GM21515 (cell line): ENCODE results near the gene DCAF5.
"Not testable (repeated sequence)": the region's sequence is repeated elsewhere in the genome, so short reads cannot be mapped to it uniquely, and the experiment has no call there.

Experiments used
- ATAC-seq: cut with Tn5 transposase; IDR thresholded peaks from one replicate; pipeline ENCODE4 v1.9.1; 2021; ENCODE audit not compliant: unreplicated experiment

The DCAF5 gene

DNA sequence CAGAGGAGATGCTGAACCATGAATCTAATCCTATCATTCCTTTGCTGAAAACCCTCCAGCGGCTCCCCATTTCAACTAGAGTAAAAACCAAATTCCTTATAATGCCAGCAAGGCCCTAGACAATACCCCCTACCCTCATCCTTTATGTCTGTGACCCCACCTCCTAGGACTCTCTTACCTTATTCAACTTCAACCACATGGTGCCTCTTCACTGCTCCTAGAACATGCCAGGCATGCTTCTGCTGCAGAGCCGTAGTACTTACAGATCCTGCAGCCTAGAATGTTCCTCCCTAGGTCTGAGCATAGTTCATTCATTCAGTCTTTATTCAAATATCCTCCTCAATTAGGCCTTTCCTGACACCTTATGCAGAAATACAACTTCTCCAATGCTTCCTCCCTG lies 54.9 kb downstream of the DCAF5 start:
- no peak for ATAC-seq

GRCh38 chr14:69096781-69097475 lies 56.0 kb downstream of the DCAF5 start:
- ATAC-seq = no peak

GRCh38 chr14:69096246-69096645 lies 56.7 kb downstream of the DCAF5 start:
- no peak for ATAC-seq

- no peak for ATAC-seq
These were observed 58.4 kb downstream of the DCAF5 start for GRCh38 chr14:69094481-69094880.

DNA sequence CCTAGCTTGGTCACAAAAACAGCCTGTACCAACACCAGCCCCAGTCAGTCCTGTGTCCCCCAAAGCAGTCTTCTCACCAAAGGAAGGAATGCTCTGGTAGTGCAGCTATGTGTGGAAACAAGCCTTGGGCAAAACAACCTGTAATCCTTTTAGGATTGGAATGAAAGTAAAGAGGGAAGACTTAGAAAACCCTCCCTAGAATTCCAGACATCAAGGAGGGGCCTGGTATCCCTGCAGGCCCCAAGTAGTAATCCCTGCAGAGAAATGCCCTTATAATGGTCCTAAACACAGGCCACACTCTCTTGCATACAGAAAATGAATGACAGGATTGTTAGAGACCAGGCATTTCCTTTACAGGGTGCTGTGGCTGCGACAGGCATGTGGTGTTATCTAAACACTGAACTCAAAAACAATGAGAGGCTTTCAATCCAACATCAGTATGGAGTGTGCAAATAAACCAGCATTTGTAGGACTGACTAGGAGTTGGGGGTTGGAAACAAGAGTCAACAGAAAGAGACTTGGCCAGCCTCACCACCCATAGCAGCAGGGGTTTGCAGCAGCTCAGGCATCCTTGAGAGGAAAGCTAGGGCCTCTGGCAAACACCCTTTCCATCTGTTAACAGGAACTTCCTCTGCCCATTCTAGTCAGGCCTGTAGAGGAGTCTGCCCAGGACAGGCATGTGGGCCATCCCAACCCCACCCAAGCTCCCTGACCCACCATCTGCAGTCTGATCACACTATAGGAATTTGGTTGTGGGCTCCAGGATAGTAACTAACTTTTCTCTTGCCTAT lies 59.1 kb downstream of the DCAF5 start:
- ATAC-seq = no peak

- no peak for ATAC-seq
These were observed 60.0 kb downstream of the DCAF5 start for GRCh38 chr14:69092840-69093422.

- ATAC-seq = no peak
These were observed 61.2 kb downstream of the DCAF5 start for GRCh38 chr14:69091695-69092094.

DNA sequence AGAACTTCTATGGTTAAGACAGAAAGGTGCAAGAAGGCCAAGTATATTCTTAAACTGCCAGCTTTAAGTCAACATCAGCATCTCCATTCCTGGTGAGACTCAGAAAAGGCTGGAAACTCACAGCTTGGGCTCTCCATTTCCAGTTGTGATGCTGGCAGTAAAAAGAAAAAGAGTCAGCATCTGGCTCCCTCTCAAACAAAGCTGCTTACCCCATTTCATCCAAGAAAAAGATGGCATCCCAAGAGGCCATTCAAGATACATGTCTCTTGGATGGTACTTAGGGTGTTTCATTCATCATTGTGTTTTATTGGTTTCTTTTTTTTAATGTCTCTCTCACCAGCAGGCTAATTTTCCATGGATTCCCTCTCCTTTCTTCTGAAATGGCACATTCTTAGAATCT lies 61.9 kb downstream of the DCAF5 start:
- no peak for ATAC-seq

GRCh38 chr14:69090187-69090789 lies 62.6 kb downstream of the DCAF5 start:
- no peak for ATAC-seq

DNA sequence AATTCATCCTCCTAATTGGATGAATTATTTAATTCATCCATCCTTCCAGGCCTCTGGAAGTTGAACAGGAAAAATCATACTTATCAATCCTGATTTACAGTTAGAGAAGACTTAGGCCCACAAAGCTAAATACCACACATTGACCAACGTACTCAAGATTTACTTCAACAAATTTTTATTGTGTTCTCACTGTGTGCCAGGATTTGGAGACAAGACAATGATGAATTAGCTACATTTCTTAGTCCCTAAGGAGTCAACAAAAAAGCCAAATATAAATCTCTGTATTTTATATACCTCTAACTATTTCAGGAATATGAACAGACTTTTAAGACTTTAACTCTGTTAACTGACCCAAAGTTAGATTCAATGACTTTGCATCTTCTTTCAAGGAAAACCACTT lies 63.9 kb downstream of the DCAF5 start:
- no peak for ATAC-seq

GRCh38 chr14:69088586-69088985 lies 64.3 kb downstream of the DCAF5 start:
- ATAC-seq = no peak

DNA sequence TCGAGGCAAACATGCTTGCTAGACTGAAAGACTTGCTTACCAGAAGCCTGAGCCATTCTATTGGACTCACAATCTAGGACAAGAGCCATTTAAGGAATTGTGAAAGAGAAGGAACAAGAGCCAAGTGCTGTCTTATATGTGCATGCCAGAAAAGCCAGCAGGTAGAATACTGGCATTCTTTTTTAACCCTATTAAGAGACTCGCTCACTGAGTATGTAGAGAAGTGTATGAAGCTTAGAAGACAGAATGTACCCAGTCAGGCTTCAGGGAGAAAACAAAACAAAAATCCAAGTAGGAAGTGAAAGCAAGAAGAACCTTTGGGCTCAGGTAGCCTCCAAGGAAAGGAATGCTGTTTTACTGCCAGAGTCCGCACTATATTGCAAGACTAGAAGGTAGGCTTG lies 65.9 kb downstream of the DCAF5 start:
- ATAC-seq = no peak

GRCh38 chr14:69086537-69086936 lies 66.4 kb downstream of the DCAF5 start:
- ATAC-seq = no peak

- no peak for ATAC-seq
These were observed 68.9 kb downstream of the DCAF5 start for GRCh38 chr14:69084023-69084422.

DNA sequence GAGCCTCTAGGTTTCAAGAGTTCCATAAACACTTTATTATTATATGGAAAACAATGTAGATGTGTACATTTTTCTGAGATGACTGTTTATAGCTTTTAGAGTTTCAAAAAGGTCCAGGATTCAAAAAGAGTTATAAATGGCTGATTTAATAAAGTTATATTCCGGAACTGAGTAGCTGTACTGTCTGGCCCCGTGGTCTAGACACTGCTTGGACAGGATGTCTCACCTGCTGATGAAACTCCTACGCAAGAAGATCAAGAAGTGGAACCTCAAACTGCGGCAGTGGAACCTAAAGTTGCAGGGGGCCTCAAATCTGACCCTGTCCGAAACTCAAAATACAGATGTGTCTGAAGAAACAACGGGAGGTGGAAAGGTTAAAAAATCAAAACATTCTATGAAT lies 69.7 kb downstream of the DCAF5 start:
- ATAC-seq = no peak

GRCh38 chr14:69081271-69081670 lies 71.6 kb downstream of the DCAF5 start:
- no peak for ATAC-seq

- no peak for ATAC-seq
These were observed 73.2 kb downstream of the DCAF5 start for GRCh38 chr14:69079747-69080146.

- ATAC-seq = no peak
These were observed 73.7 kb downstream of the DCAF5 start for GRCh38 chr14:69079188-69079742.

GRCh38 chr14:69077841-69078240 lies 75.1 kb downstream of the DCAF5 start:
- no peak for ATAC-seq

GRCh38 chr14:69077185-69077584 lies 75.7 kb downstream of the DCAF5 start:
- not testable (repeated sequence) for ATAC-seq

DNA sequence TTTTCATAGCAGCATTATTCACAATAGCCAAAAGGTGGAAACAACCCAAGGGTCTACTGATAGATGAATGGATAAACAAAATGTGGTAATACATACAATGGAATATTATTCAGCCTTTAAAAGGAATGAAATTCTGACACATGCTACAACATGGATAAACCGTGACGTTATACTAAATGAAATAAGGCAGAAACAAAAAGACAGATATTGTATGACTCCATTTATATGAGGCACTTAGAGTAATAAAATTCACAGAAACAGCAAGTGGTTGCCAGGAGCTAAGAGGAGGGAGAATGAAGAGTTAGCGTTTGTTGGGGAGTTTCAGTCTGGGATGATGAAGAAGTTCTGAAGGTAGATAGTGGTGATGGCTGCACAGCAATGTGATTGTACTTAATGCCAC lies 76.6 kb downstream of the DCAF5 start:
- ATAC-seq = no peak
